ENCODE results near the gene MSH5.
"Not testable (repeated sequence)": the region's sequence is repeated elsewhere in the genome, so short reads cannot be mapped to it uniquely, and the experiment has no call there.

MSH5 gene

DNA sequence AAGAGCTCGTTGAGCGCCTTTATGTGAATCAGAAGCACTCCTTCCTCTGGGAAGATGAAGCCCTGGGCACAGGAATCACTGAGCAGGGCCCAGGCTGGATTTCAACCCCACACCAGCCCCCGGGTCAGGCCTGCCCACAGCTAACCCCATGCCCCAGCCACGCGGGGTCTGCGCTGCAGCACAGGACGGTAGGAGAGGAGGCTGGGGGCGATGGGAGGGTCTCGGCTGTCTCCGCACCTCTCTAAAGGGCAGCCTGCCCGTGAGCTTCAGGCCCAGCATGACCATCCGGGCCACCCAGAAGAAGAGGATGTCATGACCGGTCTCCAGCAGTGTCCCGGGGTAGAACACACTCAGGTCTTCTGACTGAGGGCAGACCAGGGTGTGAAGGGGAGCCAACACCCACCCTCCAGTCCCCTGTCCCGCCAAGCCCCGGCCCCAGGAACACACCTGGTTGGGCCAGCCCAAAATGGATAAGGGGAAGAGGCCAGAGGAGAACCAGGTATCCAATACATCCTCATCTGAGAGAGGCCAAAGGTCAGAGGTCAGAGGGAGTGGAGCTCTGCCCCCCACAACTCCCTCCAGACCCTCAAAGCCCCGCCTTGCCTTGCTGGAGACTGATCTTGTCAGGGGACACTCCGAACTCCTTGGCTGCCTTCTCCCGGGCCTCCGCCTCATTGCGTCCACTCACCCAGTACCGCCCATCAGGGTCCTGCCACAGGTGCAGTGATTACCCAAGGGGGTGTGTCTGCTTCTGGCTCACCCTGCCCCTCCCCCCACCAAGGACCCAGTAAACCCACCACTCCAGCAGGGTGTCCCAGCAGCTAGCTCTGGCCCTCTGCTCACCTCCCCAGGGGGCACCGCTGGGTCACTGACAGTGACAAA, 41.7 kb downstream of the MSH5 start:
- DNase-seq, result no peak

DNA sequence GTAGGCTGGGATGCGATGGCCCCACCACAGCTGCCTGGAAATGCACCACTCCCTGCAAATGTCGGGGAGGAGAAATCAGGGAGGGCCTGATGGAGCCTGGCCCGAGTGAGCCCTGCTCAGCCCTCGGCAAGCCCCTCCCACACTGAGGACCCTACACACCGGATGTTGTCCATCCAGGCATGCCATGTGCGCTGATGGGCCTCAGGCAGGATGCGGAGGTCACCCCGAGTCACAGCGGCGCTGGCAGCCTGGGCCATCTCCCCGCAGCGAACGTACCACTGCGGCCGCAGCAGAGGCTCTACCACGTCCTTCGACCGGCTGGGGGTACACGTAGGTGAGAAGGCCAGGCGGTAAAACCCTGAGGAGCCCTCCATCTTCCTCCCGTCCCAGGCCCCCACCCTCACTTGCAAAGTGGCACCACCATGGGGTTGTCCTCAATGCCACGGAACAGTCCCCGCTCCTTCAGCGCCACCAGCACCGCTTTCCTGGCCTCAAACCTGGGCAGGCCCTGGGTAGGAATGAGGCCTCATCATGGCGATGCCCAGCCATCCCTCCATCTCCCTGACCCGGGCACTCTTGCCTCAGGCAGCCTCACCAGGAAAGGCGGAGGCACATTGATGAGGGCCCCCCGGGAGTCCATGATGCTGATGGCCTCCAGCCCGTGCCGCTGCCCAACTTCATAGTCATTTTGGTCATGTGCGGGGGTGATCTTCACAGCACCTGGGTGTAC, 42.5 kb downstream of the MSH5 start:
- DNase-seq, result no peak

DNA sequence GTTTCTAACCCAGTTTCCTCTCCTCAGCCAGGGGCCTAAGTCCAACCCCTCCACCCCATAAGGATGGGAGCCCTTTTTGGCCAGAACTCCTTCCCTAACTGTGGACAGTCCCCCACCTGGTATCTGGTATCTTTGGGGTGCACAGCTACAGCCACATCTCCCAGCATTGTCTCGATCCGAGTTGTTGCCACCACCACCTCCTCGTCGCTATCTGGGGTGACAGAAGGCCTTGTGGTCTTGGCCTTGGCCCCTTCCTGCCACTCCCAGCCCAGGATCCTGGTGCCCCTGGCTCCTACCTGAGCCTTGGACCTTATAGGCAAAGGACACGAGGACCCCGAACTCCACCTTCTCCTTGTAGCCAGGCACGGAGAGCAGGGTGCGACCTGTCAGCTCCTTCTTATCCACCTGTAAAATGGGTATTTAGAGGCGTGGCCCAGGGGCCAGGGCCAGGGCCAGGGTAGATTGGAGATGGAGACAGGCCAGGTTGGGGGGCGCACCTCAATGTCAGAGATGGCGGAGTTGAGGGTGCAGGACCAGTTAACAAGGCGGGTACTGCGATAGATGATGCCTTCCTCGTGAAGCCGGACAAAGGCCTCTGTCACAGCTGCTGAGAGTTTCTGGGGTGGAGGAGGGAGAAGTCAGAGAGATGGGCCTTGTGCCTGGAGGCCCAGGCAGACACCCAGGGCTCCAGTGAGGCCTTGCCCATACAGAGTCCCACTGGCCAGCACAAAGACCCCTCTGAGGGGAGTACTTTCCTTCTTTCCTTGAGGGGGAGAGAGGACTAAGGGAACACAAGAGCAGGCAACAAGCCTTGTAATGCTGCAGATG, 44.5 kb downstream of the MSH5 start:
- no peak for DNase-seq

DNA sequence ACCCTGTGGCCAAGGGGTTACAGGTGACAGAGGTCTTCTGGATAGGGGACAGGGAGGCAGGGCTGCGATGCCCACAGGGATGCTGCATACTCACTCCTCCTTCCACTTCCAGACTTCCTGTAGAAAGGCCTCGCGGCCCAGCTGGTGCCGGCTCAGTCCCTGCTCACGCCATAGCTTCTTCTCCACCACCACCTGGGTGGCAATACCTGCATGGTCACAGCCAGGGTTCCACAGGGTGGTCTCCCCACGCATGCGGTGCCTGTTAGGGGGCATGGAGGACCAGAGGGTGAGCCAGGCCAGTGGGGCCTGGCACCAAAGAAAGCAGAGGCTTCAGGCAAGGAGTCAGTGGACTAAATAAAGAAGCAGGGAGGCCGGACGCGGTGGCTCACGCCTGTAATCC, 45.7 kb downstream of the MSH5 start:
- DNase-seq, result no peak

DNA sequence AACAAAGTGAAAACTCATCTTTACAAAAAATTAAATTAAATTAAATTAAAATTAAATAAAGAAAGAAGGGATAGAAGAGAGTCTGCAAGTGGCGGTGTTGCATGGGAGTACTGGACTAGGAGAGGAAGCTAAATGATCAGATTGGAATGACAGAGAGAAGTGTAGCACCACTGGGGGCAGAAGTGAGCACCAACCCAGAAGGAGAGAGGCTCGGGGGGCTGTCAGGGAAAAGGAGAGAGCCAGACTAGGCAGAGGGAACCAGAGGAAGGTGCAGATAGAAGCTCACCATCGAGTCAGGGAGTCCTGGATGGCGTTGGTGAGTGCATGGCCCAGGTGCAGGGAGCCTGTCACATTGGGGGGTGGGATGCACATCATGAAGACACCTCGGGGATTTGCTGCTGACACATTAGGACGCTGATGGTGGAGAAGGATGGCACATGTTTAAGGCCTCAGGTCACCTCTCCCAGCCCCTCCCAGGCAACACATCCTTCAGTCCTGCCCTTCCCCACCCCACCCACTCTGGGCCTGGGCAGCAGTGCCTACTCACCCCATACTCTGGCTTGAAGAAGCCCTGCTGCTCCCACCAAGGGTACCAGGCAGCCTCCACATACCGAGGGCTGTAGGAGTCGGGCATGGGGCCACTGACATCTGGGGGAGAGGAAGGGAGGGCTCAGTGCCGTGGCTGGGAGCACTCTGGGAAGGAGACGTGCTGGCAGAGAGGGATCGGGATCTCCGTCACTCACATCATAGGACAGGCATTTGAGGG, 51.7 kb downstream of the MSH5 start:
- no peak for DNase-seq

DNA sequence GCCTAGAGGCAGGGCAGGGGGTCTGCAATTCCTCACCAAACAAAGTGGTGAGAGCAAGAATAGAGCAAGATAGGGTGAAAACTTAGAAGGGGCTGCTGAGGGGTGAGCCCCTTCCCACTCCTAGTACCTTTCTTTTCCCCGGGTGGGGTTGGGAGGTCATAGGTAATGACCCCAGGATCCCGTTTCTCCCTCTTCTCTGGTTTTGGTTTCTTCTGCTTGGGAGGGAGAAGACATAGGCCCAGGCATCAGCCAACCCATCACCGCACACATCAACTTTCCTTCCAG, 52.2 kb downstream of the MSH5 start:
- DNase-seq, result no peak

DNA sequence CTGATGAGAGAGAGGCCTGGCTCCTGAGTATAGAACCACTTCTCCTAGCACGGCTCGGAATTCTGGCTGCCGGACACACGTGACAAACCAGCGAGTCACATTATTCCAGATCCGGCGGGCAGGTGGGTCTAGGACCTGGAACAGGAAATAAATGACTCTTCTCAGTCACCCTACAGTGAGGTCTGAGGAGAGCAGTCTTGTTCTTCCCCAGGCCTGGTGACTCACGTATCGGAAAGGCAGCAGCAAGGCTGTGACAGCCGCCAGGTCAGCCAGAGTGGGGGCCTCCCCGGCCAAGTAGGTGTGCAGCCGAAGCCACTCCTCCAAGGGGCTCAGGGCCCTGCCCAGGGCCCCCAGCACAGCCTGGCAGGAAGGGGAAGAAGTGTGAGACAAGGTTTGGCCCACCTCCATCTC, 53.0 kb downstream of the MSH5 start:
- DNase-seq, result no peak

DNA sequence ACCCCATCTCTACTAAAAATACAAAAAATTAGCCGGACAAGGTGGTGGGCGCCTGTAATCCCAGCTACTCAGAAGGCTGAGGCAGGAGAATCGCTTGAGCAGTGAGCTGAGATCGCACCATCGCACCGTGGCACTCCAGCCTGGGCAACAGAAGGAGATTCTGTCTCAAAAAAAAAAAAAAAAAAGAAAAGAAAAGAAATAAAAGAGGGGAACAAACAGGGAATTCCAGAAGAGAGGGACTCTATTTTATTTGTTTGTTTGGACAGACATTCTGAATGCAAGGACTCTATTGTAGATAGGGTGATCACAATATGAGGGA, 54.1 kb downstream of the MSH5 start:
- not testable (repeated sequence) for DNase-seq

DNA sequence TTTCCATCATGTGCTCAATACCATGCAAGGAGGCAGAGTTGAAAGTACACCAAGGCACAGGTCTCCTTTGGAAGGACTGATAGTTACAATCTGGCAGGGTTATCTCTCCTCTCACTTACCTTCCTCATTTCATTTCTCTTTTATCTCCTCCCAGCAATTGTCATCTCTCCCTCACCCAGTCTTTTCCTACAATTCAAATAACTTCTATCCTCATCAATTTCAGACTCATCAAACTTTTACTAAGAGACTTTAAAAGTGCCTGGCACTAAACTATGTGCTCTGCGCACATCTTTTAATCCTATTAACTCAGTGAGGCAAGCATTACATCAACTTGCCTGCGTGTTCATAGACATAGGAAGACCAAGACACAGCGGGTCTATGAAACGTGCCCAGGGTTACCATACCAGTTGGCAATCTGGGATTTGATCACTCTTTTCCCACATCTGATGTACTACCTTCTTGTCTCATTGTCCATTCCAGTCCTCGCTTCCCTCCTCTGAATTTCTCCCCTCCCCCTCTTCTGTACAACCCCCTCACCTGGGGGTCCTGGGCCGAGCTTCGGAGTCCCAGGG, 54.6 kb downstream of the MSH5 start:
- no peak for DNase-seq

DNA sequence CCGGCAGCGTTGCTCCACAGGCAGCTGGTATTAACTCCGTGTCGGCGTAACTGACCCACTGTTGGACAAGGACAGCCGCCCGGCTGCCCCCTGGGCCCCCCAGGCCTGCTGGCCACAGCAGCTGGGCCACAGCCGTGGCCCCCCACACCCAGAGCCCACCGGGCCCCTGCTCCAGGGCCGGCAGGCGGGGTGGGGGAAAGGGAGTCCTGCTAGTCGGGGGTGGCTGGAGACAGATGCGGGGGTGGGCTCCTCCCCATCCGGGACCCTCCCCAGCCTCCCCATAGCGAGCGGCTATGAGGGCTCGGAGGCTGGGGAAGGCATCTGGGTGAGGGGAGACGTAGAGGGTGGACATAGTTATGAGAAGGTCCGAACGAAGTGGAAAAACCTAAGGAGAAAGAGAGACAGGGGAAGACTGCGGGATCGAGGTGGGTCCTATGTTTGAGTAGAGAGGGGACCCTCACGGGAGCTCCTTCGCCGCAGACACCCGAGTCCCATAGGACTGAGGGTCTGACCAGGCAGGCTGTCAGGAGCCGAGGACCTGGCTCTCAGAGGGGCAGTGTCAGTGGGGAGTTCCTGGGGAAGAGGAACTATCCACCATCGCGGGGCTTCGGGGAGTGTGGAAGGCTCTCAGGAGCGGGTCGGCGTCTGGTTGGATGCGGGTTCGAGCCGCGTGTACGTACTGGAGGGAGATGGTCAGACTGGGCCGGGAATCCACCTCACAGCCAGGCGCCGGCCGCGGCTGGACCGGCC, 55.2 kb downstream of the MSH5 start:
- DNase-seq, result peak; percentile 29

DNA sequence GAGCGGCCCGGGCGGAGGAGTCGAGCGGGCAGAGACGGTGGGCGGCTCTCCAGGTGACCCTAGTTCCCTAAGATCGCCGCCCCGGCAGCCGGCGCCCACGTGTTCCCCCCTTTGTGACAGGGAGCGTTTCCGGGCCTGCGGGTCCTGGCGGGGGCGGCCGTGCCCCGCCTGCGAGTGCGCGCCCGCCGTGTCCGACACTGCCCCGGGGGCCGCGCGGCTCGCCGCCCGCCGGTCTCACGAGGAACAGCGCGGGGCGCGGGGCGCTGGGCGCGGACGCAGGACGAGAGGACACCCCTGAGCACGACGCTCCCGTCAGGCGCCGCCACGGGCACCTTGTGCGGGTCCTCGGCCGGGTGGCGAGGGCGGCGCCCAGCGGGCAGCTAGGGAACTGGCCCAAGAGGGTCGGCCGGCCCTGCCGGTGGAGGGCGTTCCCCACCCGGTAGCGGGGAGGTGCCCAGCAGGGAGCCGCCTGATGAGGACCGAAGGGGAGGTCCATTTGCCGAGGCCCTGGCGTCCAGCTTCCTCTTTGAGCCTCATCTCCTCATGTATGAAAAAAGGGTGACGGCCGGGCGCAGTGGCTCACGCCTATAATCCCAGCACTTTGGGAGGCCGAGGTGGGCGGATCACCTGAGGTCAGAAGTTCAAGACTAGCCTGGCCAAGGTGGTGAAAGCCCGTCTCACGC, 56.0 kb downstream of the MSH5 start, which contains the start of gene VARS1:
Gene VARS1 (minus strand): TSS at position 137 of the 683 bp plus-strand sequence. CDS start 535 bp downstream, outside the sequence.
- peak; percentile 91 for DNase-seq

DNA sequence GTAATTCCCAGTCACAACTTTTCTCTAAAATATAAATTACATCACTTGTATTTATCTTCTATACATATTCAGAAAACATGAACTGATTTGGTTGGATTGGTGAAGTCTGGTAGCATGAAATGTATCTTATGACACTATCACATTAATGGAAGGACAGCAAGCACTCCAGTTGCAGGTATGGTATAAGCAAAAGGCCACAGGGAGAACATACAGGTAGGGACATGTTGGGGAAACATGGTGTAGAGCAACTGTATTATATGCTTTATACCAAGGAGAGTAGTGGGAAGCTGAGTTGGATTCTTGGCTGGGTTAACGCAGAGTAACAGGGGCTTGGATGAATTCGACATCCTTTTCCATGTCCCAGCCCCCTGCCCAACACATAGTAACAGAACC, 57.2 kb downstream of the MSH5 start:
- DNase-seq, result no peak

DNA sequence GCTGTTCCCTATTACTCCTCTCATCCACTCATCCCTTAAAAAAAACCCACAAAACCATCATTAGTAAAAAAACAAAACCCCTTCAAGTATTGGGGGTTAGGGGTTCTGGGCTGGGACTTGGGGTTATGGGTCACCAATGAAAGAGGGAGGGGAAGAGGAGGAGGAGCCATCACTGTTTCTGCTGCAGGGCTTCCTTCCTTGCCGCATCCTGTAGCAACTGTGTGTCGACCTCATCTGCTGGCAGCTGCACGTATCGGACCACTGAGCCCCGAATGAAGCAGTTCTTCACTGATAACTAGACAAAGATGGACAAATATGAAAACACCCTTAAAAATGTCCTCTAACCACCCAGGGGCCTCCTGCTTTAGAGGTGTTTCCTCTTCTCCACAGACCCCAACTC, 57.8 kb downstream of the MSH5 start:
- DNase-seq, result peak; percentile 57

DNA sequence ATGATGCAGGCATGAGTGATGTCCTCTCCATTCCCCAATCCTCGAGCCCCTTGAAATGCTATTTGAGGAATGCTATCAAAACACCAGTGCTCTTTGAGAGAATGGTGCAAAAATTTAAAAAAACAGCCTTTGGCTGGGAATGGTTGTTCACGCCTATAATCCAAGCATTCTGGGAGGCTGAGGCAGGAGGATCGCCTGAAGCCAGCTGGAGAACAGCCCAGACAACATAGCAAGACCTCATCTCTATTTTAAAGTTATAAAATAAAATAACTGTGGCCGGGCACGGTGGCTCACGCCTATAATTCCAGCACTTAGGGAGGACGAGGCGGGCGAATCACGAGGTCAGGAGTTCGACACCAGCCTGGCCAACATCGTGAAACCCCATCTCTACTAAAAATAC, 60.0 kb downstream of the MSH5 start:
- no peak for DNase-seq

DNA sequence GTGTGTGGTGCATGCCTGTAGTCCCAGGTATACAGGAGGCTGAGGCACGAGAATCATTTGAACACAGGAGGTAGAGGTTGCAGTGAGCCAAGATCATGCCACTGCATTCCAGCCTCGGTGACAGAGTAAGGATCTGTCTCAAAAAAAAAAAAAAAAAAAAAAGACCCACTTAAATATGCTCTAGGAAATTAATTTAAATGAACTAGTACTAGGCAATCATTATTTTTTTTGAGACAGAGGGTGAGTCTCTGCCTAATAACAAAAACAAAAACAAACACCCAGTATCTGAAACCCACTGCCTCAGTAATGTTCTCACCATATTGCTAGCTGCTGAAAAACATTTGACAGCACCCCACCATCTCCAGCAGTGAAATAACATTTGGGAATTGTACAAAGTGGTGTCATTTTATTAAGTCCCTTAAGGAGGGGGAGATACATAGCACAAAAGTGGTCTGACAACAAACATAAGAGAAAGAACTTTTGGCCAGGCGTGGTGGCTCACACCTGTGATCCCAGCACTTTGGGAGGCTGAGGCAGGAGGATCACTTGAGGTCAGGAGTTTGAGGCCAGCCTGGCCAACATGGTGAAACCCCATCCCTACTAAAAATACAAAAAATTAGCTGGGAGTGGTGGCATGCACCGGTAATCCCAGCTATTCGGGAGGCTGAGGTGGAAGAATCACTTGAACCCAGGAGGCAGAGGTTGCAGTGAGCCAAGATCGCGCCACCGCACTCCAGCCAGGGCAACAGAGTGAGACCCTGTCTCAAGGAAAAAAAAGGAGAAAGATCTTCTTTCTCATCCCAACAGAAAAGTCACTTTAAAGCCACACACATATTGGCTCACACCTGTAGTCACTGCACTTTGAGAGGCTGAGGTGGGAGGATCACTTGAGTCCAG, 61.5 kb downstream of the MSH5 start:
- DNase-seq, result not testable (repeated sequence)

DNA sequence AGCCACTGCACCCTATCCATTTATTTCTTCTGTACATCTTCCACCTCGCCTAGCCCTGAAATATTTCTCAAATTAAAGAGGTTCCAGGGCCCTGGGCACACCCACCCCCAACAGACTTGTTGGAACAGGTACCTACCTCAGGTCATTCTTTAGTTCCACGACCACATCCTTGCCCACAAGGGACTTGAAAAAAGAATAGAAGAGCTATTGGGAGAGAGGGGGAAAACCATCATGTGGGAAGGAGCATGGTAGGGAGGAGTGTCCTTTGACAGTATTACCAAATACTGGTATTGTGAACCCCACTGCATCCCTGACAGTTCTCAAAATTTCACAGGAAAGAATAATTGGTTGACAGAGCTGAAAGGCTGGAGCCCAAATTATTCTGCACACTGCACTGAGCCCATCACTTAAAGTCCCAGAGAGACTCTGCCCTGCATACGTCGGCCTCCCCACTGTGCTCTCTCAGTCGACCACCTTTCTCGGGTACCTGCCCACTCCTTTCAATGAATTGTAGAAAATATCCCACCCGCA, 66.2 kb downstream of the MSH5 start:
- no peak for DNase-seq

DNA sequence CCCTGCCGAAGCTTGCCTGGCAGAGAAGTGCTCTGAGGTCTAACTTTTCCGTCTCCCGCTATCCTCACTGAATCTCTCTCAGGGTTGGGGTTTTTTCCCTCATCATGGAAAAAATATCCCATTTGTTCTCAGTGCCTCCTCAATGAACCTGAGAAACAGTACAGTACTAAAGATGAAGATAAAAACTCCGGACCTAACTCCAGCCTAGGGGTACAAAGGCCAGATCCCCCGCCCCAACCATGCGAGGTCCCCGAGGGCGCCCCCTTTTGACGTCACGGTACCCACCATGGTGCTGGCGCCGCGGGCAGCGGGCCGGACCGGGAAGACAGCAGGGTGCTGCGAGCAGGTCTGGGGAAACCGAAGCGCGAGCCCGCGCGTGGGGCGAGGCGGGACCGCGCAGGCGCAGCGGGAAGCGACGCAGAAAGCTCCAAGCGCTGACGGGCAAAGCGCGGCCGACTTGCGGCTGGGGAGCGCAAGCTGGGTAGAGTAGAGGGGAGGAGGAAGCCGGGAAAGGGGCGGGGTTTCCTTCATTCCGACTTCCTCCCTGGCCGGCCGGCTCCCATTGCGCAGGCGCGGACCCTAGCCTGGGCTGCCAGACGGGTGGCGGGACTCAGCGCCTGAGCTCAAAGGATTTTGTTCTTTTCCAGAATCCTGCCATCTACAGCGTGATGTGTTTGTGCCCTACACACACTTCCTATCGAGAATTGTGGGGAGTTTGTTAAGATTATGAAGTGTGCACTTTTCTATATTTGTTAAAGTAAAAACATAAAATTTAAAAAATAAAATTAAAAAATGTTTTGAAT, 66.9 kb downstream of the MSH5 start, which contains the start of gene LSM2:
Gene LSM2 (minus strand): TSS at position 497 of the 803 bp plus-strand sequence. CDS start 209 bp downstream, at position 288.
- DNase-seq, result peak; percentile 98

DNA sequence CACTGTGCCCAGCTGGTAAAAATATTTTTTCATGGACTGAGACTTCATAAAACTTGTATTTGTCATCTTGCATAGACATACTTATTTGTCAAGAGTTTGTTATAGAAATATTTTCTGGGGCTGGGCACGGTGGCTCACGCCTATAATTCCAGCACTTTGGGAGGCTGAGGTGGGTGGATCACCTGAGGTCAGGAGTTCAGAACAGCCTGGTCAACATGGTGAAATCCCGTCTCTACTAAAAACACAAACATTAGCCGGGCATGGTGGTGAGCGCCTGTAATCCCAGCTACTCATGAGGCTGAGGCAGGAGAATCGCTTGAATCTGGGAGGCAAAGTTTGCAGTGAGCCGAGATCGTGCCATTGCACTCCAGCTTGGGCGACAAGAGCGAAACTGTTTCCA, 68.8 kb downstream of the MSH5 start:
- DNase-seq, result not testable (repeated sequence)

DNA sequence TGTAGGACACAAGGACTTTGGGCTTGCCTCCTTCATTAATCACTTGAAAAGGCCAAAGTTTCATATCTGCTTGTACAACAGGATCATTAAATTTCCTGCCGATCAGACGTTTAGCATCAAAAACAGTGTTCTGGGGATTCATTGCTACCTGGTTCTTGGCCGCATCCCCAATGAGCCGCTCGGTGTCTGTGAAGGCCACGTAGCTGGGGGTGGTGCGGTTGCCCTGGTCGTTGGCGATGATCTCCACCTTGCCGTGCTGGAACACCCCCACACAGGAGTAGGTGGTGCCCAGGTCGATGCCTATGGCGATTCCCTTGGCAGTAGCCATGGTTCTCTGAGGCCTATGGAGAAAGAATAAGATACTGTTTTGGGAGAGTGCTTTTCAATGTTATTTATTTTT, 71.8 kb downstream of the MSH5 start:
- no peak for DNase-seq

Data from CD4-positive, alpha-beta T cell treated with Interleukin-15 for 1 hour (primary cell).